NCI-H524 treated with DMSO at 0.1 percent for 48 hours (cell line): Measurements from ENCODE around the gene ANXA6.

Experiments used
- DNase-seq: peaks from one replicate; lab custom pipeline; 2025; lab: John Stamatoyannopoulos, UW

The ANXA6 gene

DNA sequence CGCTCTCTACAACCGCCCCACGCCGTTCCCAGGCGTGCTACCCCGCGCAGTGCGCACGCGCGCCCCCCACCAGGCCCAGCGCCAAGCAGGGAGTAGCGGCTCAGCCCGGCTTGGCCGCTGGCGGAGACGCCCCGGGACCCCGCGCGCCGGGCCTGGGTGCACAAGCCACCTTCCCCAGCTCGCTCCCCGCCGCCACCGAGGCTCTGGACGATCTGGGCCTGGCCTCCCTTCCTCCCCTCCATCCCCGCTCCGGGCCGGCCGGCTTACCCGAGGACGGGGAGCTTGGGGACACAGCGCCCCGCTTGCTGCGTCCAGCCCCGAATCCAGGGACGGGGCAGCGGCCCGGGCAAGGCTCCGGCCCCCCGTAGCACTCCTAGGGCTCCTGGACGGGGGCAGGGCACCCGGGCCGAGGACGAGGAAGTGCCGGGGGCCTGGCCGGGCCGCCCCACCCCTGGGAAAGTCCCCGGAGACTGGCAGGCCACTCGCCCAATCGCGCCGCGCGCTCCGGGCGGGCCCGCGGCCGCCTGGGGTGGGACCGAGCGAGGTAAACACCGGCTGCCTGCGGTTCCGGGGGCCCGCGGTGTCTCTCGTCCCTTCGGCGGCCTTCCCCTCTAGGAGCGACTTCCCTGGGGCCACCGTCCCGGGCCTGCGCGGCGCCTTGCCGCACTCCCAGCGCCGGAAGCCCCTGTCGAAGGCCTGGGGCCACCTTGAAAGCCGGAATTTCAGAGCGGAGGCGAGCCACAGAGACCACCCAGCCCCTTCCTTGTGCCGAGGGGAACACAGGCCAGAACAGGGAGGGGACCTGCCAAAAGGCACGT, 76.8 kb downstream of the ANXA6 start, which contains the start of gene TNIP1:
Gene TNIP1 (minus strand): TSS at position 422 of the 818 bp plus-strand sequence. CDS start 15,939 bp downstream, outside the sequence.
- DNase-seq = peak; percentile 48

GRCh38 chr5:151079838-151080612, 77.6 kb downstream of the ANXA6 start:
- no peak for DNase-seq

DNA sequence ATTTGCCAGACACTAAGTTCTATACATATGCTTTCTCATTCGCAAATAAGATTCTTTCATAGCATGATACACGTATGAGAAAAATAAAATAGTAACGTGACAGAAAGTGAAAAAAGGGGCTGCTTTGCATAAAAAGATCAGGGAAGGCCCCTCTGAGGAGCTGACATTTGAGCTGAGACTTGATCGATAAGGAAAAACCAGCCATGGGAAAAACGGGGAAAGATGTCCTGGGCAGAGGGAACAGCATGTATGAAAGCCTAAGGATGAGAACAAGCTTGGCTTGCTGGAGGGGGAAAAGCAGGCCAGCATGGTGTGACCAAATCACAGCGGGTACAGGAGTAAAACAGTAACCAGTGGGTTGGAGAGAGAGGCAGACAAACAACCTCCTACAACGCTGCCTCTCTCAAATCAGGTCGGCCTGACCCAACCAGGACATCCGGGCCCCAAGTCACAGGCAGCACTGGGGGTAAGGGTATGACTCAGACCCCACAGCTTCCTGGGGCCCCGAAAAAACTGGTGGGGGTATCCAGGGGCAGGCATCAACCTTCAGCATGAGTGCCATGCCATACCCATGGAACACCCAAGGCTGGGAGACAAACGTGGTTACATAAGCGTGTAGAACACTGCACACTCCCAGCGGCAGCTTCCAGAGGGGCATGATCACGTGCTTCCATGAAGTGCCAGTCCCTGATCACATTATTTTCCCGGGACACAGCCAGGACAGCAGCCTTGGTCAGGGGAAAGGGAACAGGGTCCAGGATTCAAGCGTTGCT, 78.9 kb downstream of the ANXA6 start:
- no peak for DNase-seq

- DNase-seq = no peak
Observed at GRCh38 chr5:151077967-151078366, 79.6 kb downstream of the ANXA6 start.

- DNase-seq = no peak
Observed at GRCh38 chr5:151077419-151077818, 80.2 kb downstream of the ANXA6 start.

- no peak for DNase-seq
Observed at GRCh38 chr5:151076616-151077015, 81.0 kb downstream of the ANXA6 start.

- DNase-seq = no peak
Observed at GRCh38 chr5:151075698-151076331, 81.8 kb downstream of the ANXA6 start.

- no peak for DNase-seq
Observed at GRCh38 chr5:151074557-151074956, 83.0 kb downstream of the ANXA6 start.

- DNase-seq = no peak
Observed at GRCh38 chr5:151073280-151073679, 84.3 kb downstream of the ANXA6 start.

GRCh38 chr5:151072630-151073025, 85.0 kb downstream of the ANXA6 start:
- DNase-seq = no peak

GRCh38 chr5:151071848-151072629, 85.5 kb downstream of the ANXA6 start:
- DNase-seq = no peak

GRCh38 chr5:151071021-151071420, 86.6 kb downstream of the ANXA6 start:
- DNase-seq = no peak

GRCh38 chr5:151070449-151070848, 87.1 kb downstream of the ANXA6 start:
- DNase-seq = no peak

DNA sequence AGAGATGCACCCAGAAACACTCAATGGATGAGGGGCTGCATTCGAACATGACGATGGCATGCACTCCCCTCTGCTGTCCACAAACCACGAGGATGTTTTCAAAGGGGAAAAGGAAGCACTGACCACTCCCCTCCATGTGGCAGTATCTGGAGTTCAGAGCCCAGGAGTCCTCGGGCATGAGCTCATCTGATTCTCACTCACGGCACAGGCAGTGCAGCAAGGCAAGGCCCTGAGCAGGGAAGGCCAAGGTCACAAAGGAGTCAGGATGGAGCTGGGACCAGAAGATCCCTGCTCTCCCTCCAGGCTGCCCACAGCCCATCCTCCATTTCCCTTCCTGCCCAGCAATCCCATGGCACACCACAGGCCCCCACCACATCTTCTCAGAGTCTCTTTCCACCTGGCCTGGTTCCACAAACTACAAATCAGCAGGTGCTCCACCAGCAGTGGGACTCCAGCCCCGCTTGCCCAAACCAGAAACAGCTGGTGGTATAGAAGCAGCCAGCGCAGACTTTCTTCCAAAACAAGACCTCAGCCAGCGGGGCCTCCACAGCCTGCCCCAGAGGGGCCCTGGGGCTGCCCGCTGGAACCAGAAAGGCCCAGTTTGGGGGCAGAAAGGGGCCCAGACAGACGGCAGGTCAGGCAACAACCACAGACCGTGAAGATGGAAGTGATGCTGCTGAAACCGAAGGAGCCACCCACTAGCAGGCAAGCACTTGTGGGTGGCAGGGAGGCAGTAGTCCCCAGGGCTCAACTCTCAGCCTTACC, 89.0 kb downstream of the ANXA6 start:
- no peak for DNase-seq

DNA sequence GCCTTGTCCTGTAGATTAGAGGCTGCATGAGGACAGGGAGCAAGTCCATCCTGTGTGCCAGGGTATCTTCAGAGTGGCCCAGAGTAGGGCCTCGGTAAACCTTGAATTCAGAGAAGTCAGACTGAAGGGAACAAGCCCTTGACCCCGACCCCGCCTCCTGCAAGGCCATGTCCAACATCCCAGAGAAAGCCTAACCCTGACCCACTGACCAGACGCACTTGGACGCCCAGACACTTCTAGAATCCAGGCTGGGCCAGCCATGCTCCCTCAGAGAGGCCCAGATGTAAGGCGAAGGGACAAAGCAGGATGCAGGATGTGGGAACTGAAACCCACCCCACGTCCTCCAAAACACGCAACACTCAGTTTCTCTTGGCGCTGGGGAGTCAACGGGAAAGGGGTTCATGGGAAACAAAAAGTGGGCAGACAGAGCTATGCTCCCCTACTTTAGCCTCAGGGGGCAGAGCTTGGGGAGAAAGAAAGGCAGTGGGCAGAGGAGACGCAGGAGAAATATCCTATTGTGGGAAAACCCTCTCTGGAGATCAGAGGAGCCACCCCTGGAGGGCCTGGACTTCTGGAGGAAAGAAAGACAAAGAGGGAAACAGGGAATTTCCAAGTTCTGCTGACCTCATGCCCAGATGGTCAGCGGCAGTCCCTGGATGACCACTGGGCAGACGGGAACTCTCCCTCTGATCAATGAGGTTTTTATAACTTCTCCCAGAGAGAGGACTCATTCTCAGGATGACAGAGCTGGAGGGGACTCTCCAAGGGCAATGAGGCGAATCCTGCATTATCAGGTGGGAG, 89.7 kb downstream of the ANXA6 start:
- no peak for DNase-seq

GRCh38 chr5:151066920-151067319, 90.7 kb downstream of the ANXA6 start:
- no peak for DNase-seq

DNA sequence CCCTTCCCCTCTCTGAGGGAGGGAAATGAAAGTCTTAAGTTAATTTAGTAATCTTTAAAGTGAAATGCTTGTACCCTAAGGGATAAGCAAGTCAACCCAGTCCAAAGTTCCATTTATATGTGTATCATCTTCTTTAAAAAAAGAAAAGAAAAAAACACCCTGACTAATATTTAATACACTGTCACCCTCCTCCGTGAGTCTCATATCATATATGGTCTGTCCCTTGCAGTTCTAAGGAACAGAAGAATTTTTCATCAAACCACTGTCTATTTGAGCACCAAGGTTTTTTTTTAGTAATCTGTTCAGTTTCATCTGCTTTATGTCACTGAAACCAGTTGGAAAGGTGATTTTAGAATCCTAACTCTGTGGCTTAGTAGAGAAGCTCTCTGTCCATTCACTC, 92.0 kb downstream of the ANXA6 start:
- DNase-seq = no peak

- DNase-seq = no peak
Observed at GRCh38 chr5:151064916-151065499, 92.6 kb downstream of the ANXA6 start.
